ENCODE data around the gene STIM1. TPM values are rescaled to one million over a fixed set of nuclear protein-coding genes. Genes with fewer than 3 reads are reported as not detected.

Gene STIM1
- total RNA-seq, 1 experiment from 2014 or later: 93.6 TPM

- no peak overlapping the region for H3K4me3 ChIP-seq (ENCODE audit: low read depth in 2 of 2, low read length in 2 of 2)
- ATAC-seq: no peak
- 0 out of 2 replicates have a peak, but pooled peaks cover 3% of the 10 kb centered on the region for H3K4me1 ChIP-seq (ENCODE audit: control insufficient read depth, insufficient read depth, low read length)
- in situ Hi-C loops (cut with HindIII; ENCODE audit: low pct_unique_long_range_greater_than_20kb, low sequenced_read_pairs) (no loop called here), intact Hi-C loops (cut with micrococcal nuclease; ENCODE audit: unreplicated experiment) (no loop called here)
- no peak for DNase-seq (ENCODE audit: low read depth, low spot score)
- TF ChIP-seq TCF7L2 (IDR thresholded peaks at IDR 0.05; ENCODE audit: low read depth, low read length) (no peak), POLR2AphosphoS5 (IDR thresholded peaks at IDR 0.05; ENCODE audit: low read depth, low read length) (no peak), REST (IDR thresholded peaks at IDR 0.05; ENCODE audit: insufficient read depth in 1 of 2, low read depth in 2 of 2, low read length in 1 of 2) (no peak), CTCF (IDR thresholded peaks at IDR 0.05) (no peak), SIN3A (IDR thresholded peaks at IDR 0.05; ENCODE audit: borderline replicate concordance, insufficient read depth, low read depth, low read length) (no peak)
- no peaks in the 10 kb centered on the region for H3K27me3 ChIP-seq (ENCODE audit: control insufficient read depth, insufficient read depth, low read length)
- CTCF ChIA-PET: interaction anchor here (0.6 to 1.3 kb wide), 3 partner anchors 9 to 17 kb away, joined by 3 to 4 read pairs (median 3); partner anchors contain the start of gene RHOG
- no peaks in the 10 kb centered on the region; the same call in none of the 2 replicates for H3K36me3 ChIP-seq (ENCODE audit: control insufficient read depth, insufficient read depth, low read length)
- BruUV-seq (replicated peaks): no TSS peak
- H3K27ac ChIP-seq (ENCODE audit: low read length): no peak overlapping the region
- POLR2A ChIA-PET: no interaction called here
- H3K9me3 ChIP-seq (ENCODE audit: control insufficient read depth, insufficient read depth, low read depth, low read length): no peaks in the 10 kb centered on the region
These were observed 31.5 kb upstream of the STIM1 start for GRCh38 chr11:3823762-3824506.

GRCh38 chr11:3824714-3825472, 30.6 kb upstream of the STIM1 start:
- ChIA-PET POLR2A (interaction anchor here (0.6 kb wide), 2 partner anchors 26 to 869 kb away, joined by 3 to 6 read pairs; no protein-coding TSS in a partner anchor), CTCF (interaction anchor here (0.5 to 1.0 kb wide), 4 partner anchors 9 to 162 kb away, joined by 3 to 5 read pairs (median 4); no protein-coding TSS in a partner anchor)
- Histone ChIP-seq H3K9me3 (ENCODE audit: control insufficient read depth, insufficient read depth, low read depth, low read length) (no peaks in the 10 kb centered on the region), H3K4me1 (ENCODE audit: control insufficient read depth, insufficient read depth, low read length) (0 out of 2 replicates have a peak, but pooled peaks cover 3% of the 10 kb centered on the region), H3K27me3 (ENCODE audit: control insufficient read depth, insufficient read depth, low read length) (no peaks in the 10 kb centered on the region), H3K36me3 (ENCODE audit: control insufficient read depth, insufficient read depth, low read length) (no peaks in the 10 kb centered on the region; the same call in none of the 2 replicates), H3K4me3 (ENCODE audit: low read depth in 2 of 2, low read length in 2 of 2) (no peak overlapping the region), H3K27ac (ENCODE audit: low read length) (no peak overlapping the region)
- BruUV-seq (replicated peaks): TSS peak; percentile 62
- no peak for TF ChIP-seq REST (IDR thresholded peaks at IDR 0.05; ENCODE audit: insufficient read depth in 1 of 2, low read depth in 2 of 2, low read length in 1 of 2)
- TF ChIP-seq CTCF (IDR thresholded peaks at IDR 0.05): no peak; the same call in 1 of the 2 replicates
- TF ChIP-seq POLR2AphosphoS5 (IDR thresholded peaks at IDR 0.05; ENCODE audit: low read depth, low read length): no peak; the same call in 1 of the 2 replicates
- TF ChIP-seq SIN3A (IDR thresholded peaks at IDR 0.05; ENCODE audit: borderline replicate concordance, insufficient read depth, low read depth, low read length): no peak
- no peak for TF ChIP-seq TCF7L2 (IDR thresholded peaks at IDR 0.05; ENCODE audit: low read depth, low read length)
- ATAC-seq (peak; percentile 79), DNase-seq (ENCODE audit: low read depth, low spot score) (no peak)
- intact Hi-C loops (cut with micrococcal nuclease; ENCODE audit: unreplicated experiment): no loop called here
- in situ Hi-C loops (cut with HindIII; ENCODE audit: low pct_unique_long_range_greater_than_20kb, low sequenced_read_pairs): no loop called here

Data from Panc1 (cell line).